CD1c-positive myeloid dendritic cell (primary cell): ENCODE results near the gene IPO5.
A peak's percentile ranks its signal among the peaks of the same experiment; 100 is the strongest.
"Not testable (repeated sequence)": the region's sequence is repeated elsewhere in the genome, so short reads cannot be mapped to it uniquely, and the experiment has no call there.

ENCODE experiments used
- DNase-seq: peaks from one replicate; pipeline ENCODE4 v3.0.0-alpha.2; 2016; ENCODE audit errors: extremely low spot score

The IPO5 gene

GRCh38 chr13:97949316-97949715 is 4.2 kb upstream of the IPO5 start:
- not testable (repeated sequence) for DNase-seq

GRCh38 chr13:97951376-97951775 is 2.1 kb upstream of the IPO5 start:
- no peak for DNase-seq

- DNase-seq = not testable (repeated sequence)
Measured at GRCh38 chr13:97952831-97953230, 644 bp upstream of the IPO5 start.

GRCh38 chr13:97961340-97961739 is 7.9 kb downstream of the IPO5 start:
- DNase-seq = no peak

GRCh38 chr13:97962887-97963286 is 9.4 kb downstream of the IPO5 start:
- DNase-seq = no peak

GRCh38 chr13:97967226-97967625 is 13.8 kb downstream of the IPO5 start:
- DNase-seq = no peak

GRCh38 chr13:97967948-97968347 is 14.5 kb downstream of the IPO5 start:
- no peak for DNase-seq

GRCh38 chr13:97971519-97971918 is 18.0 kb downstream of the IPO5 start:
- DNase-seq = no peak

GRCh38 chr13:97974773-97975172 is 21.3 kb downstream of the IPO5 start:
- no peak for DNase-seq

- no peak for DNase-seq
Measured at GRCh38 chr13:97975280-97975847, 21.9 kb downstream of the IPO5 start.

- peak; percentile 96 for DNase-seq
Measured at GRCh38 chr13:97975848-97976609, 22.6 kb downstream of the IPO5 start.

GRCh38 chr13:97976610-97977521 is 23.4 kb downstream of the IPO5 start:
- DNase-seq = peak; percentile 46

GRCh38 chr13:97977982-97978381 is 24.5 kb downstream of the IPO5 start:
- DNase-seq = no peak

- no peak for DNase-seq
Measured at GRCh38 chr13:97978651-97979050, 25.2 kb downstream of the IPO5 start.

- no peak for DNase-seq
Measured at GRCh38 chr13:97979051-97979450, 25.6 kb downstream of the IPO5 start.

- no peak for DNase-seq
Measured at GRCh38 chr13:97979556-97979955, 26.1 kb downstream of the IPO5 start.

- DNase-seq = no peak
Measured at GRCh38 chr13:97982286-97982685, 28.8 kb downstream of the IPO5 start.

GRCh38 chr13:97986835-97987234 is 33.4 kb downstream of the IPO5 start:
- DNase-seq = peak; percentile 81

- DNase-seq = no peak
Measured at GRCh38 chr13:97999653-98000052, 46.2 kb downstream of the IPO5 start.

GRCh38 chr13:98004107-98004506 is 50.6 kb downstream of the IPO5 start:
- no peak for DNase-seq

GRCh38 chr13:98004997-98005396 is 51.5 kb downstream of the IPO5 start:
- DNase-seq = not testable (repeated sequence)

- no peak for DNase-seq
Measured at GRCh38 chr13:98007001-98007400, 53.5 kb downstream of the IPO5 start.

GRCh38 chr13:98013241-98013640 is 59.8 kb downstream of the IPO5 start:
- DNase-seq = no peak
